ENCODE data around the gene MEST. TPM values are rescaled to one million over a fixed set of nuclear protein-coding genes. Genes with fewer than 3 reads are reported as not detected.

Gene MEST
- polyA plus RNA-seq, 1 donor (not counting 4 experiments of a cell fraction or from before 2014, with no cell fraction given), result 5.8 TPM

DNA sequence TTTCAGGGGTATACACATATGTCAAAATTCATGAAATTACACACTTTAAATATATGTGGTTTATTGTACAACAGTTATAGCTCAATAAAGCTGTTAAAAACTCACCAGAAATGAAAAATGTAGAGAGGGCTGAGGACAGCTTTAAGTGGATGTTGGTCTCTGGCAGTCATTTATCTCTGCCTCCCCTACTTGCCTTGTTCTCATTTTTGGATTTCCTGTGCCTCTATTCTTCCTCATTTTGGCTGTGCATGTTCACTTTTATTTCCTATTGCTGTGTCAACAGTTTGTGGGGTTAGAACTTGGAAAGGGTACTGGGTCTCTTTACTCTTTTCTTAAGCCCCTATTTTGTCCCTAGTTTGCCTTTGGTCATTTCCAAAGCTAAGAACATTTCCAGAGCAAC is 18.6 kb upstream of the MEST start:
- Histone ChIP-seq H3K4me1 (ENCODE audit: control insufficient read depth, extremely low read depth, insufficient read depth, low read length) (no peaks in the 10 kb centered on the region), H3K9me1 (ENCODE audit: control insufficient read depth, extremely low read depth, insufficient read depth, low read length) (no peaks in the 10 kb centered on the region), H2AFZ (ENCODE audit: control insufficient read depth, low read length) (no peak overlapping the region), H3K9me3 (ENCODE audit: control insufficient read depth, low read depth, low read length) (no peaks in the 10 kb centered on the region), H3K36me3 (ENCODE audit: control insufficient read depth in 2 of 2, extremely low read depth in 1 of 2, insufficient read depth in 2 of 2, low read length in 2 of 2) (no peaks in the 10 kb centered on the region), H3K4me2 (ENCODE audit: control insufficient read depth, extremely low read depth, insufficient read depth, low read depth, low read length) (no peak overlapping the region), H4K20me1 (ENCODE audit: control insufficient read depth, extremely low read depth, insufficient read depth, low read length) (no peaks in the 10 kb centered on the region), H3K27me3 (ENCODE audit: control insufficient read depth, extremely low read depth, insufficient read depth, low read length) (peaks cover 2% of the 10 kb centered on the region), H3K4me3 (ENCODE audit: control insufficient read depth in 2 of 3, extremely low read depth in 1 of 3, insufficient read depth in 2 of 3, low read depth in 1 of 3, low read length in 3 of 3) (no peak overlapping the region), H3K9ac (ENCODE audit: control insufficient read depth, extremely low read depth, insufficient read depth, low read length) (no peak overlapping the region), H3K27ac (ENCODE audit: control insufficient read depth, insufficient read depth, low read length) (no peak overlapping the region), H3K79me2 (ENCODE audit: control insufficient read depth, insufficient read depth, low read length) (no peaks in the 10 kb centered on the region)
- TF ChIP-seq EZH2 (IDR thresholded peaks at IDR 0.05; ENCODE audit: low read length), result no peak
- TF ChIP-seq, protein P1, sequence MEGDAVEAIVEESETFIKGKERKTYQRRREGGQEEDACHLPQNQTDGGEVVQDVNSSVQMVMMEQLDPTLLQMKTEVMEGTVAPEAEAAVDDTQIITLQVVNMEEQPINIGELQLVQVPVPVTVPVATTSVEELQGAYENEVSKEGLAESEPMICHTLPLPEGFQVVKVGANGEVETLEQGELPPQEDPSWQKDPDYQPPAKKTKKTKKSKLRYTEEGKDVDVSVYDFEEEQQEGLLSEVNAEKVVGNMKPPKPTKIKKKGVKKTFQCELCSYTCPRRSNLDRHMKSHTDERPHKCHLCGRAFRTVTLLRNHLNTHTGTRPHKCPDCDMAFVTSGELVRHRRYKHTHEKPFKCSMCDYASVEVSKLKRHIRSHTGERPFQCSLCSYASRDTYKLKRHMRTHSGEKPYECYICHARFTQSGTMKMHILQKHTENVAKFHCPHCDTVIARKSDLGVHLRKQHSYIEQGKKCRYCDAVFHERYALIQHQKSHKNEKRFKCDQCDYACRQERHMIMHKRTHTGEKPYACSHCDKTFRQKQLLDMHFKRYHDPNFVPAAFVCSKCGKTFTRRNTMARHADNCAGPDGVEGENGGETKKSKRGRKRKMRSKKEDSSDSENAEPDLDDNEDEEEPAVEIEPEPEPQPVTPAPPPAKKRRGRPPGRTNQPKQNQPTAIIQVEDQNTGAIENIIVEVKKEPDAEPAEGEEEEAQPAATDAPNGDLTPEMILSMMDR (optimal IDR thresholded peaks at IDR 0.05 in 1 of 3, IDR thresholded peaks at IDR 0.05 in 1 of 3, conservative IDR thresholded peaks at IDR 0.05 in 1 of 3; ENCODE audit: extremely low read depth in 1 of 3, insufficient read depth in 2 of 3, low read length in 3 of 3), result no peak
- DNase-seq (ENCODE audit: low read depth, low spot score) (no peak), FAIRE-seq (no peak)
- dilution Hi-C loops (cut with MboI; ENCODE audit: extremely low pct_ligation_motif_present, low sequenced_read_pairs), result no loop called here

DNA sequence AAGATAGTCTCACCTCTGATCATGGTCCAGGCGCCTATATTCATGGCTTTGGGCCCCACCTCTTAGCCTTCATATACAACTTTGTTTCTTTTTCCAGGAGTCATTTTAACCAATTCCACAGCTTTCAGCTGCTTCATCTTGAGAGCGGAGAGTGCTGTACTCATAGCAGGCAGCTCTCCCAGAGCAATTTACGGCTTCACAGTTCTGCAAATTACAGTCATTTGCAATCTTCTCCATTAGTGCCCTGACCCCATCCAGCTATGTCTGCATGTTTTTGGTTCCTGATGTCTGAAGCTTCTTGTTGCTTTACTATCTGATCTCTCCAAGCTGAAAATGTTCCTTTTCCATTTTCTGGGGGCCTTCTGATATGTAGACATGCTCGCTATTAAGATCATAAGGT is 18.0 kb upstream of the MEST start:
- Histone ChIP-seq H3K4me3 (ENCODE audit: control insufficient read depth in 2 of 3, extremely low read depth in 1 of 3, insufficient read depth in 2 of 3, low read depth in 1 of 3, low read length in 3 of 3) (no peak overlapping the region), H3K9ac (ENCODE audit: control insufficient read depth, extremely low read depth, insufficient read depth, low read length) (no peak overlapping the region), H2AFZ (ENCODE audit: control insufficient read depth, low read length) (no peak overlapping the region), H3K4me2 (ENCODE audit: control insufficient read depth, extremely low read depth, insufficient read depth, low read depth, low read length) (no peak overlapping the region), H3K4me1 (ENCODE audit: control insufficient read depth, extremely low read depth, insufficient read depth, low read length) (no peaks in the 10 kb centered on the region), H3K9me3 (ENCODE audit: control insufficient read depth, low read depth, low read length) (no peaks in the 10 kb centered on the region), H3K36me3 (ENCODE audit: control insufficient read depth in 2 of 2, extremely low read depth in 1 of 2, insufficient read depth in 2 of 2, low read length in 2 of 2) (no peaks in the 10 kb centered on the region), H3K27ac (ENCODE audit: control insufficient read depth, insufficient read depth, low read length) (no peak overlapping the region), H3K79me2 (ENCODE audit: control insufficient read depth, insufficient read depth, low read length) (no peaks in the 10 kb centered on the region), H3K9me1 (ENCODE audit: control insufficient read depth, extremely low read depth, insufficient read depth, low read length) (no peaks in the 10 kb centered on the region), H3K27me3 (ENCODE audit: control insufficient read depth, extremely low read depth, insufficient read depth, low read length) (peaks cover 2% of the 10 kb centered on the region), H4K20me1 (ENCODE audit: control insufficient read depth, extremely low read depth, insufficient read depth, low read length) (no peaks in the 10 kb centered on the region)
- no peak for FAIRE-seq
- TF ChIP-seq, protein P1 (optimal IDR thresholded peaks at IDR 0.05 in 1 of 3, IDR thresholded peaks at IDR 0.05 in 1 of 3, conservative IDR thresholded peaks at IDR 0.05 in 1 of 3; ENCODE audit: extremely low read depth in 1 of 3, insufficient read depth in 2 of 3, low read length in 3 of 3), result no peak
- TF ChIP-seq EZH2 (IDR thresholded peaks at IDR 0.05; ENCODE audit: low read length), result no peak
- DNase-seq (ENCODE audit: low read depth, low spot score), result no peak
- dilution Hi-C loops (cut with MboI; ENCODE audit: extremely low pct_ligation_motif_present, low sequenced_read_pairs), result no loop called here
